IPS-18c (cell line): ENCODE results near the gene ARID5B.

Experiments
- H3K4me3 ChIP-seq: 2 replicates; pipeline ENCODE4 v1.7.0; 2013; ENCODE audit warnings: low read depth, mild to moderate bottlenecking, low read length, moderate library complexity; ENCODE audit not compliant: insufficient read depth
- H3K9me3 ChIP-seq: one replicate; pipeline ENCODE4 v1.6.1; 2013; ENCODE audit warnings: mild to moderate bottlenecking, low read length, moderate library complexity; ENCODE audit not compliant: control insufficient read depth, insufficient read depth

The ARID5B gene

DNA sequence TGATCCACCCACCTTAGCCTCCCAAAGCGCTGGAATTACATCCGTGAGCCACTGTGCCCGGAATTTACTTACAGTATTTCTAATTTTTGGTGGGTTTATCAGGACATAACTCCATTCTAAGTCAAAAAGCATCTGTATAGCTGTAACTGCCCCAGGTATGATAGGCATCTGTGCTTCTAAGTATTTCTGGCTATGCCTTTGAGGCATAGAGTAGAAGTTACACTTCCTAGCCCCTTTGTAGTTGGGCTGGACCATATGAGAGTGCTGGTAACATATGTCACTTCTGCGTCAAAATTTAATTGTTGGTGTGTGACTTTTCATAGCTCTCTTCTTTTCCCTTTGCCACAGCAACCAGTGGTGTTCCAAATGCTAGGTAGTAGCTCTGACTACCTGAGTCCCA lies 213.8 kb downstream of the ARID5B start:
- no peak overlapping the region for H3K4me3 ChIP-seq
- H3K9me3 ChIP-seq = no peaks in the 10 kb centered on the region

DNA sequence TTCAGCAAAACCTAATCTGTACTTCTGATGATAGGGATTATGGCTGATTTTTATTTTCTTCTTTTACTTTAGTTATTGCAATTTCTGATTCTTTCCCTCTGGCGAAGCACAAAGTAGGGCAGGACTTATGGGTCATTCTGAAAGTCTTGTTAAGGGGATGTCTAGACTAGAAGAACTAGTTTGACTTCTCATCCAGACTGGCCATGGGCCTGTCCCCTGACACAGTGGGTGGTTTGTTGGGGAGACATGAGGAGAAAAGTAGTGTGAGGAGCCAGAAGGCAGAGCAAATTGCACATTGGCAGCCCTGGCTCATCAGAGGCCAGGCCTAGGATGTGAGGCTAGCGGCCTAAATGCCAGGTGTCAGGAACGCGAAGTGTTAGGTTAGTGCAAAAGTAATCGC lies 214.3 kb downstream of the ARID5B start:
- H3K9me3 ChIP-seq = no peaks in the 10 kb centered on the region
- H3K4me3 ChIP-seq = no peak overlapping the region

DNA sequence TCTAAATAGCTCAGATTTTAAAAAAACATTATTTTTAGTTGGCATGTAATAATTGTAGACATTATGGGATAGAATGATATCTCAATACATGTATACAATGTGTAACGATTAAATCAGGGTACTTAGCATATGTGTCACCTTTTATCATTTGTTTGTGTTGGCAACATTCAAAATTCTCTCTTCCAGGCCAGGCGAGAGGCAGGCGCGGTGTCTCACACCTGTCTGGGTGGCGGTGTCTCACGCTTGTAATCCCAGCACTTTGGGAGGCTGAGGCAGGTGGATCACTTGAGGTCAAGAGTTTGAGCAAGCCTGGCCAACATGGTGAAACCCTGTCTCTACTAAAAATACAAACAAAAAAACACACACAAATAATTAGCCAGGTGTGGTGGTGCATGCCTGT lies 215.4 kb downstream of the ARID5B start:
- Histone ChIP-seq H3K4me3 (no peak overlapping the region), H3K9me3 (no peaks in the 10 kb centered on the region)

DNA sequence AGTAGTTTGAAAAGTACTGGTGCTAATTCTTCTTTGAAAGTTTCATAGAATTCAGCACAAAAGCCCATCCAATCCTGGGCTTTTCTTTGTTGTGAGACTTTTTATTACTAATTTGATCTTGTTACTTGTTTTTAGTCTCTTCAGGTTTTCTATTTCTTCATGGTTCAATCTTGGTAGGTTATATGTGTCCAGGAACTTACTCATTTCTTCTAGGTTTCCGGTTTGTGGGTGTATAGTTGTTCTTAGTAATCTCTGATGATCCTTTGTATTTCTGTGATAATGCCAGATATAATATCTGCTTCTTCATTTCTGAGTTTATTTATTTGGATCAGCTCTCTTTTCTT lies 219.7 kb downstream of the ARID5B start:
- Histone ChIP-seq H3K4me3 (no peak overlapping the region), H3K9me3 (no peaks in the 10 kb centered on the region)

GRCh38 chr10:62127975-62128374 lies 226.5 kb downstream of the ARID5B start:
- H3K4me3 ChIP-seq = no peak overlapping the region
- H3K9me3 ChIP-seq = no peaks in the 10 kb centered on the region

GRCh38 chr10:62130948-62131347 lies 229.4 kb downstream of the ARID5B start:
- Histone ChIP-seq H3K4me3 (no peak overlapping the region), H3K9me3 (peaks cover 2% of the 10 kb centered on the region)

- Histone ChIP-seq H3K4me3 (no peak overlapping the region), H3K9me3 (peaks cover 2% of the 10 kb centered on the region)
Measured at GRCh38 chr10:62131724-62132123, 230.2 kb downstream of the ARID5B start.

- H3K4me3 ChIP-seq = no peak overlapping the region
- H3K9me3 ChIP-seq = peaks cover 2% of the 10 kb centered on the region
Measured at GRCh38 chr10:62133618-62134017, 232.1 kb downstream of the ARID5B start.

DNA sequence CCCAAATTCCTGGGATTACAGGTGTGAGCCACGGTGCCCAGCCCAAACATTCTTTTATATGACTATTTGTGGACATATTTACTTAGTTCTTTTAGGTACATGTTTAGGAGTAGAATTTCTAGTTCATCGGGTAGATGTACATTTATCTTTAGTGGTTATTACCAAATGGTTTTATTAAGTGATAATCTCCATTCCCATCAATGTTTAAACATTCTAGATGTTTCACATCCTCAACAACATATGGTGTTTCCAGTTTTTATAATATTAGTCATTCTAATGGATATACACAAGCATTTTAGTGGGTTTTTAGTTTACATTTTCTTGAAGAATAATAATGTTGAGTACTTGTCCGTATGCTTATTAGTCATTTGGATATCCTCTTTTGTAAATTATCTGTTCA lies 235.4 kb downstream of the ARID5B start:
- H3K9me3 ChIP-seq = peaks cover 4% of the 10 kb centered on the region
- no peak overlapping the region for H3K4me3 ChIP-seq
